Psoas muscle (tissue), 8 donors: ENCODE measurements around the gene IQCN. TPM values are rescaled to one million over a fixed set of nuclear protein-coding genes. Genes with fewer than 3 reads are reported as not detected.
A peak's percentile ranks its signal among the peaks of the same experiment; 100 is the strongest.

Experiments
- ATAC-seq, 4 donors: fragments of 200-7000 bp; cut with Tn5 transposase; one replicate each; pipeline ENCODE4 v1.9.1; 2020; ENCODE audit warnings: moderate library complexity in 3 of 4, mild to moderate bottlenecking in 2 of 4
- DNase-seq, 2 donors: peaks; one replicate each; pipeline ENCODE4 v3.0.0-alpha.2; 2020
- H3K27ac ChIP-seq: fragments of 200-600 bp; one replicate; pipeline ENCODE4 v1.8.0; 2022
- H3K27me3 ChIP-seq, 3 donors: fragments of 200-600 bp in 1 of 3; one replicate each; pipeline versions ENCODE4 v1.6.1 to v1.8.0; 2013 to 2022; ENCODE audit warnings: low read length in 2 of 3, mild to moderate bottlenecking in 2 of 3, moderate library complexity in 1 of 3; ENCODE audit not compliant: insufficient read depth in 3 of 3
- H3K36me3 ChIP-seq, 2 donors: fragments of 200-600 bp in 1 of 2; one replicate each; pipeline versions ENCODE4 v1.6.1 to v1.8.0; 2013 to 2022; ENCODE audit warnings: low read depth in 1 of 2, mild to moderate bottlenecking in 1 of 2, moderate library complexity in 1 of 2; ENCODE audit not compliant: insufficient read depth in 1 of 2
- H3K4me1 ChIP-seq: fragments of 200-600 bp; one replicate; pipeline ENCODE4 v1.8.0; 2022
- H3K4me3 ChIP-seq: fragments of 200-600 bp; one replicate; pipeline ENCODE4 v1.8.0; 2022; ENCODE audit warnings: mild to moderate bottlenecking
- H3K9me3 ChIP-seq: fragments of 200-600 bp; one replicate; pipeline ENCODE4 v1.8.0; 2022
- CTCF ChIP-seq: fragments of 200-600 bp; IDR thresholded peaks from one replicate; pipeline ENCODE4 v1.8.0; 2022; ENCODE audit warnings: antibody characterized with exemption
- WGBS, 3 donors: extraction: QIAGEN DNeasy Blood & Tissue Kit; methylation state at CpG; one replicate each; pipeline versions ENCODE4 v1.1.6 to v1.1.7; 2013; 5-methylcytosine and 5-hydroxymethylcytosine counted together
- intact Hi-C, 2 donors: fragments of 100-400 bp; cut with DNase I; formaldehyde crosslinking; loops; one replicate each; pipeline versions ENCODE4 v1.11.0 to v1.14.2; 2022
- polyA plus RNA-seq, 3 donors: library from polyadenylated mRNA; stranded (reverse); fragments of 200-250 nt; gene quantifications; one replicate each; pipeline ENCODE4 v1.2.3, GENCODE V29; 2013
- total RNA-seq, 4 donors: library from RNA; stranded (reverse); fragmentation: NEBNext Ultra II Directional in 2 of 4; extraction: Animal tissue kit (Norgen Biotek cat#: 25700) in 2 of 4; gene quantifications; one replicate each; pipeline versions ENCODE4 v1.2.1 to v1.2.4, GENCODE V29; 2021 to 2023
- donor health status: healthy with polysubstance abuse.
- donor health status: DM: no; HTN: no; CAD: no; lungs with moderate emphysema.
- donor health status: Bipolar disorder and iron deficiency.
- donor health status: healthy.
- donor health status: DM: yes; HTN: yes; CAD: no.
- donor health status: DM: no; HTN: no; CAD: no.
- donor health status: DM: no; HTN: no; CAD: no.
- donor health status: DM: yes; HTN: yes; CAD: no.

IQCN gene
- total and polyA plus RNA-seq, 7 donors: 0.12 to 1.5 (median 0.39) TPM

GRCh38 chr19:18278521-18279265 lies 4.4 kb upstream of the IQCN start:
- Histone ChIP-seq H3K4me1 (peaks cover 63% of the 10 kb centered on the region), H3K27ac (peak overlapping the region; percentile 99), H3K27me3 (no peaks in the 10 kb centered on the region), H3K9me3 (no peaks in the 10 kb centered on the region), H3K4me3 (peak overlapping the region; percentile 84), H3K36me3 (peaks cover 0 to 12% of the 10 kb centered on the region in 2 donors)
- WGBS, 3 donors: 50 to 63% (median 60%) methylated on average over 10 of the region's 10 CpGs
- ATAC-seq (no peak), DNase-seq (no peak)
- intact Hi-C loops: loop anchor here (1.0 to 2.0 kb wide), 2 partner anchors 45 to 132 kb away; partner anchors contain the start of gene LSM4 (in 2 of the 2)
- TF ChIP-seq CTCF: no peak

GRCh38 chr19:18274781-18275356 lies 617 bp upstream of the IQCN start:
- DNase-seq (peak; percentile 90 to 95), ATAC-seq (peak; percentile 86 to 91 (median 88))
- H3K4me1 ChIP-seq: peaks cover 53% of the 10 kb centered on the region
- 4 to 14% (median 10%) methylated on average over 11 to 13 of the region's 13 CpGs for WGBS, 3 donors
- H3K36me3 ChIP-seq: peaks cover 0 to 12% of the 10 kb centered on the region in 2 donors
- intact Hi-C loops: no loop called here
- no peaks in the 10 kb centered on the region for H3K27me3 ChIP-seq
- H3K9me3 ChIP-seq: no peaks in the 10 kb centered on the region
- H3K4me3 ChIP-seq: peak overlapping the region; percentile 24
- peak overlapping the region; percentile 88 for H3K27ac ChIP-seq
- TF ChIP-seq CTCF: no peak

- TF ChIP-seq CTCF: no peak
- ATAC-seq (no peak), DNase-seq (no peak)
- H3K4me1 ChIP-seq: peaks cover 46% of the 10 kb centered on the region
- 94 to 95% (median 94%) methylated on average over 13 of the region's 13 CpGs for WGBS, 3 donors
- peaks cover 0 to 9% of the 10 kb centered on the region in 2 donors for H3K36me3 ChIP-seq
- H3K9me3 ChIP-seq: no peaks in the 10 kb centered on the region
- no peak overlapping the region for H3K4me3 ChIP-seq
- no peak overlapping the region for H3K27ac ChIP-seq
- intact Hi-C loops: no loop called here
- no peaks in the 10 kb centered on the region for H3K27me3 ChIP-seq
Measured at GRCh38 chr19:18273561-18274218, 562 bp downstream of the IQCN start.

- ATAC-seq (no peak), DNase-seq (no peak)
- 52 to 72% (median 59%) methylated on average over 6 of the region's 6 CpGs for WGBS, 3 donors
- H3K27ac ChIP-seq: no peak overlapping the region
- no peaks in the 10 kb centered on the region for H3K27me3 ChIP-seq
- H3K4me3 ChIP-seq: no peak overlapping the region
- TF ChIP-seq CTCF: no peak
- H3K9me3 ChIP-seq: no peaks in the 10 kb centered on the region
- peaks cover 0 to 9% of the 10 kb centered on the region in 2 donors for H3K36me3 ChIP-seq
- H3K4me1 ChIP-seq: peaks cover 29% of the 10 kb centered on the region
- intact Hi-C loops: no loop called here
Measured at GRCh38 chr19:18271433-18271841, 2.8 kb downstream of the IQCN start.
